ENCODE measurements around the gene PRTN3.

PRTN3 gene

GRCh38 chr19:887599-887998 is 46.8 kb downstream of the PRTN3 start:
- no peak for TF ChIP-seq CTCF (conservative IDR thresholded peaks at IDR 0.05)
- TF ChIP-seq ZFX (IDR thresholded peaks at IDR 0.05) = no peak
- H3K27ac ChIP-seq = no peak overlapping the region

- TF ChIP-seq CTCF (conservative IDR thresholded peaks at IDR 0.05) (no peak), ZFX (IDR thresholded peaks at IDR 0.05) (no peak)
- H3K27ac ChIP-seq = no peak overlapping the region
Measured at GRCh38 chr19:888581-889385, 48.0 kb downstream of the PRTN3 start.

- TF ChIP-seq CTCF (conservative IDR thresholded peaks at IDR 0.05) (no peak), ZFX (IDR thresholded peaks at IDR 0.05) (no peak)
- H3K27ac ChIP-seq = no peak overlapping the region
Measured at GRCh38 chr19:889662-890295, 49.0 kb downstream of the PRTN3 start.

- no peak overlapping the region for H3K27ac ChIP-seq
- no peak for TF ChIP-seq ZFX (IDR thresholded peaks at IDR 0.05)
Measured at GRCh38 chr19:890831-891230, 50.0 kb downstream of the PRTN3 start.

GRCh38 chr19:891421-892200 is 50.8 kb downstream of the PRTN3 start:
- peak overlapping the region; percentile 95; the same call in 1 of the 2 replicates for H3K27ac ChIP-seq

GRCh38 chr19:892243-892893 is 51.6 kb downstream of the PRTN3 start:
- peak overlapping the region; percentile 95 for H3K27ac ChIP-seq
- TF ChIP-seq ZFX (IDR thresholded peaks at IDR 0.05) (no peak), CTCF (conservative IDR thresholded peaks at IDR 0.05) (no peak)

GRCh38 chr19:892894-893689 is 52.3 kb downstream of the PRTN3 start, which contains the start of the genes MED16 and RNU6-9:
Gene MED16, minus strand, starts transcription at chr19:893187. Its CDS starts 2,056 bp downstream, at chr19:891131.
Gene RNU6-9, plus strand, starts transcription at chr19:893484.
- TF ChIP-seq ZFX (IDR thresholded peaks at IDR 0.05) (peak; percentile 53; the same call in 1 of the 2 replicates), CTCF (conservative IDR thresholded peaks at IDR 0.05) (no peak)
- peak within 1 kb of the TSS; percentile 95 for H3K27ac ChIP-seq

Measured in C4-2B (cell line).